Adrenal gland (tissue), 12 donors: ENCODE measurements around the gene PTX4. TPM values are rescaled to one million over a fixed set of nuclear protein-coding genes. Genes with fewer than 3 reads are reported as not detected.

ENCODE experiments used
- DNase-seq, 7 donors: peaks; one replicate each; pipeline ENCODE4 v3.0.0-alpha.2; 2019 to 2020
- H3K27ac ChIP-seq, 5 donors: fragments of 200-600 bp; sonication (generic) in 4 of 5; 1 replicate in 3 of 5; 2 replicates in 2 of 5; pipeline versions ENCODE4 v1.5.1 to v1.8.0; 2016 to 2020; ENCODE audit warnings: mild to moderate bottlenecking in 1 of 5
- H3K27me3 ChIP-seq: fragments of 200-600 bp; 2 replicates; pipeline ENCODE4 v1.8.0; 2021
- H3K36me3 ChIP-seq, 2 donors: fragments of 200-600 bp; replicated peaks in 1 of 2; 1 replicate in 1 of 2; 2 replicates in 1 of 2; pipeline versions ENCODE4 v1.5.1 to v1.8.0; 2018 to 2022
- H3K4me1 ChIP-seq, 2 donors: fragments of 200-600 bp; replicated peaks in 1 of 2; 1 replicate in 1 of 2; 2 replicates in 1 of 2; pipeline versions ENCODE4 v1.5.1 to v1.8.0; 2018 to 2021
- H3K4me3 ChIP-seq, 4 donors: fragments of 200-600 bp; sonication (generic) in 3 of 4; one replicate each; pipeline ENCODE4 v1.5.1; 2016 to 2018
- H3K9me3 ChIP-seq, 3 donors: fragments of 200-600 bp; sonication (generic) in 1 of 3; replicated peaks in 1 of 3; 1 replicate in 2 of 3; 2 replicates in 1 of 3; pipeline versions ENCODE4 v1.5.1 to v1.8.0; 2016 to 2021
- CTCF ChIP-seq, 6 experiments: fragments of 450-650 bp in 4 of 6; fragments of 200-600 bp in 2 of 6; sonication (generic) in 1 of 6; IDR thresholded peaks; 1 replicate in 5 of 6; 2 replicates in 1 of 6; pipeline versions ENCODE4 v1.5.1 to v1.8.0; 2016 to 2021; ENCODE audit warnings: antibody characterized with exemption in 6 of 6, mild to moderate bottlenecking in 2 of 6, moderate library complexity in 1 of 6
- POLR2A ChIP-seq, 2 donors: fragments of 450-650 bp; IDR thresholded peaks; one replicate each; pipeline ENCODE4 v1.6.1; 2017; ENCODE audit warnings: antibody characterized with exemption in 2 of 2, mild to moderate bottlenecking in 2 of 2, moderate library complexity in 1 of 2
- WGBS, 4 donors: extraction: QIAGEN DNeasy Blood & Tissue Kit in 2 of 4; methylation state at CpG; one replicate each; pipeline versions ENCODE4 v1.1.5 to v1.1.7; 2013 to 2017; 5-methylcytosine and 5-hydroxymethylcytosine counted together
- intact Hi-C, 2 donors: fragments of 100-400 bp; cut with DNase I; formaldehyde crosslinking; loops; one replicate each; pipeline versions ENCODE4 v1.14.1 to v1.15.0; 2022 to 2023
- polyA plus RNA-seq, 3 donors: library from polyadenylated mRNA; stranded (reverse); fragments of 200-250 nt in 2 of 3; fragments of 350-450 nt in 1 of 3; fragmentation: Illumina TruSeq in 1 of 3; extraction: RNeasy Lipid Tissue Mini Kit (QIAGEN cat#74804) in 1 of 3; gene quantifications; one replicate each; pipeline ENCODE4 v1.2.3, GENCODE V29; 2013 to 2014
- total RNA-seq, 9 donors: library from RNA; depleted of rRNA in 4 of 9; stranded (reverse); fragments of >200 nt in 4 of 9; fragments of 120-200 nt in 1 of 9; fragmentation: NEBNext Ultra II Directional in 1 of 9; extraction: Animal tissue kit (Norgen Biotek cat#: 25700) in 1 of 9; gene quantifications; one replicate each; pipeline versions ENCODE4 v1.1.0 to v1.2.4, GENCODE V29; 2013 to 2023
- donor health status: healthy with polysubstance abuse.
- donor health status: Bipolar disorder and iron deficiency.
- donor health status: DM: yes; HTN: yes; CAD: no.
- donor health status: DM: no; HTN: no; CAD: no.
- donor health status: DM: no; HTN: no; CAD: no.
- donor health status: DM: yes; HTN: yes; CAD: no.

Gene PTX4
- total and polyA plus RNA-seq, 12 donors = 0.16 to 1.4 (median 0.57) TPM; not detected in 4

GRCh38 chr16:1448536-1449116 lies 40.1 kb downstream of the PTX4 start:
- intact Hi-C loops = no loop called here
- Histone ChIP-seq H3K4me3 (no peak overlapping the region), H3K27me3 (no peaks in the 10 kb centered on the region), H3K27ac (no peak overlapping the region), H3K4me1 (no peaks in the 10 kb centered on the region), H3K9me3 (no peaks in the 10 kb centered on the region), H3K36me3 (peaks cover 0 to 83% of the 10 kb centered on the region in 2 donors)
- DNase-seq = no peak
- no peak for TF ChIP-seq POLR2A (IDR thresholded peaks at IDR 0.05)
- WGBS, 4 donors = 94 to 96% (median 94%) methylated on average over 17 to 30 of the region's 30 CpGs; no CpG with 5 or more reads in 1 of the 4 donors

GRCh38 chr16:1447965-1448364 lies 40.8 kb downstream of the PTX4 start:
- no peaks in the 10 kb centered on the region for H3K27me3 ChIP-seq
- H3K36me3 ChIP-seq = peaks cover 0 to 76% of the 10 kb centered on the region in 2 donors

GRCh38 chr16:1446296-1447080 lies 42.3 kb downstream of the PTX4 start:
- TF ChIP-seq POLR2A (IDR thresholded peaks at IDR 0.05) (no peak), CTCF (IDR thresholded peaks at IDR 0.05) (no peak)
- no peak for DNase-seq
- Histone ChIP-seq H3K4me1 (no peaks in the 10 kb centered on the region), H3K36me3 (peaks cover 0 to 62% of the 10 kb centered on the region in 2 donors), H3K27me3 (no peaks in the 10 kb centered on the region), H3K9me3 (no peaks in the 10 kb centered on the region), H3K4me3 (no peak overlapping the region), H3K27ac (no peak overlapping the region)
- 90 to 93% (median 92%) methylated on average over 7 to 41 of the region's 41 CpGs for WGBS, 4 donors
- intact Hi-C loops = no loop called here

More at GRCh38 chr16:1447965-1448364, 40.8 kb downstream of the PTX4 start:
- Histone ChIP-seq H3K27ac (no peak overlapping the region), H3K4me1 (no peaks in the 10 kb centered on the region), H3K4me3 (no peak overlapping the region), H3K9me3 (no peaks in the 10 kb centered on the region)
- DNase-seq = no peak
- WGBS, 4 donors = 89 to 94% (median 94%) methylated on average over 6 to 11 of the region's 11 CpGs
- no peak for TF ChIP-seq POLR2A (IDR thresholded peaks at IDR 0.05)
- TF ChIP-seq CTCF (IDR thresholded peaks at IDR 0.05) = no peak
- intact Hi-C loops = no loop called here

GRCh38 chr16:1445518-1446203 lies 43.1 kb downstream of the PTX4 start:
- DNase-seq = no peak
- intact Hi-C loops = no loop called here
- Histone ChIP-seq H3K4me1 (no peaks in the 10 kb centered on the region), H3K27me3 (no peaks in the 10 kb centered on the region), H3K9me3 (no peaks in the 10 kb centered on the region), H3K27ac (no peak overlapping the region), H3K36me3 (peaks cover 0 to 53% of the 10 kb centered on the region in 2 donors), H3K4me3 (no peak overlapping the region)
- 85 to 89% (median 86%) methylated on average over 20 to 25 of the region's 25 CpGs; no CpG with 5 or more reads in 1 of the 4 donors for WGBS, 4 donors
- TF ChIP-seq CTCF (IDR thresholded peaks at IDR 0.05) = no peak
- TF ChIP-seq POLR2A (IDR thresholded peaks at IDR 0.05) = no peak
